ENCODE results near the gene ARRB1. TPM values are rescaled to one million over a fixed set of nuclear protein-coding genes. Genes with fewer than 3 reads are reported as not detected.
"Not testable (repeated sequence)": the region's sequence is repeated elsewhere in the genome, so short reads cannot be mapped to it uniquely, and the experiment has no call there.

ARRB1 gene
- total and polyA plus RNA-seq, 2 experiments from 2014 or later = 4.5 to 10.7 TPM

- Histone ChIP-seq H3K4me1 (ENCODE audit: low read depth) (peaks cover 3% of the 10 kb centered on the region), H3K27ac (no peak overlapping the region), H3K36me3 (no peaks in the 10 kb centered on the region), H3K27me3 (no peaks in the 10 kb centered on the region), H3K4me3 (no peak overlapping the region), H3K9me3 (ENCODE audit: low read depth) (no peaks in the 10 kb centered on the region)
- DNase-seq (ENCODE audit: low read depth in 1 of 2, low spot score in 1 of 2) = peak; percentile 72 to 84
- peak; percentile 99 for TF ChIP-seq CTCF (IDR thresholded peaks at IDR 0.05; ENCODE audit: low read depth, low read length)
These were observed 33.1 kb upstream of the ARRB1 start for GRCh38 chr11:75384438-75385080.

GRCh38 chr11:75383246-75383645 is 31.8 kb upstream of the ARRB1 start:
- no peaks in the 10 kb centered on the region for H3K9me3 ChIP-seq (ENCODE audit: low read depth)
- H3K36me3 ChIP-seq = no peaks in the 10 kb centered on the region
- no peak overlapping the region for H3K27ac ChIP-seq
- no peak for DNase-seq (ENCODE audit: low read depth in 1 of 2, low spot score in 1 of 2)
- H3K4me3 ChIP-seq = no peak overlapping the region
- no peaks in the 10 kb centered on the region for H3K27me3 ChIP-seq
- no peak for TF ChIP-seq CTCF (IDR thresholded peaks at IDR 0.05; ENCODE audit: low read depth, low read length)
- no peaks in the 10 kb centered on the region for H3K4me1 ChIP-seq (ENCODE audit: low read depth)

- peak in 1 of 2 donors; percentile 77 for DNase-seq (ENCODE audit: low read depth in 1 of 2, low spot score in 1 of 2)
- Histone ChIP-seq H3K4me1 (ENCODE audit: low read depth) (no peaks in the 10 kb centered on the region), H3K27ac (peak overlapping the region; percentile 54), H3K27me3 (peaks cover 2% of the 10 kb centered on the region), H3K9me3 (ENCODE audit: low read depth) (no peaks in the 10 kb centered on the region), H3K4me3 (no peak overlapping the region), H3K36me3 (no peaks in the 10 kb centered on the region)
- TF ChIP-seq CTCF (IDR thresholded peaks at IDR 0.05; ENCODE audit: low read depth, low read length) = no peak
These were observed 29.4 kb upstream of the ARRB1 start for GRCh38 chr11:75380716-75381420.

GRCh38 chr11:75380245-75380644 is 28.8 kb upstream of the ARRB1 start:
- H3K4me1 ChIP-seq (ENCODE audit: low read depth) = no peaks in the 10 kb centered on the region
- no peaks in the 10 kb centered on the region for H3K36me3 ChIP-seq
- H3K4me3 ChIP-seq = no peak overlapping the region
- TF ChIP-seq CTCF (IDR thresholded peaks at IDR 0.05; ENCODE audit: low read depth, low read length) = no peak
- H3K9me3 ChIP-seq (ENCODE audit: low read depth) = no peaks in the 10 kb centered on the region
- peak overlapping the region; percentile 54 for H3K27ac ChIP-seq
- no peak for DNase-seq (ENCODE audit: low read depth in 1 of 2, low spot score in 1 of 2)
- H3K27me3 ChIP-seq = peaks cover 2% of the 10 kb centered on the region

- not testable (repeated sequence) for H3K4me1 ChIP-seq (ENCODE audit: low read depth); DNase-seq (ENCODE audit: low read depth in 1 of 2, low spot score in 1 of 2); H3K36me3 ChIP-seq; H3K27ac ChIP-seq; H3K9me3 ChIP-seq (ENCODE audit: low read depth); H3K4me3 ChIP-seq; H3K27me3 ChIP-seq
These were observed 27.3 kb upstream of the ARRB1 start for GRCh38 chr11:75378776-75379175.

- no peaks in the 10 kb centered on the region for H3K9me3 ChIP-seq (ENCODE audit: low read depth)
- peaks cover 2% of the 10 kb centered on the region for H3K27me3 ChIP-seq
- no peak overlapping the region for H3K27ac ChIP-seq
- DNase-seq (ENCODE audit: low read depth in 1 of 2, low spot score in 1 of 2) = no peak
- no peaks in the 10 kb centered on the region for H3K36me3 ChIP-seq
- H3K4me1 ChIP-seq (ENCODE audit: low read depth) = no peaks in the 10 kb centered on the region
- H3K4me3 ChIP-seq = no peak overlapping the region
- TF ChIP-seq CTCF (IDR thresholded peaks at IDR 0.05; ENCODE audit: low read depth, low read length) = peak; percentile 11
These were observed 24.7 kb upstream of the ARRB1 start for GRCh38 chr11:75376175-75376574.

Data from cardiac muscle cell (in vitro differentiated cells and primary cell).